HepG2 (cell line): ENCODE data around the gene RBM27. TPM values are rescaled to one million over a fixed set of nuclear protein-coding genes. Genes with fewer than 3 reads are reported as not detected.
A peak's percentile ranks its signal among the peaks of the same experiment; 100 is the strongest.

Experiments used
- ARID5B ChIP-seq: IDR thresholded peaks from 2 replicates; pipeline ENCODE4 v1.4.0; 2020; ENCODE audit warnings: mild to moderate bottlenecking, missing genetic modification reagents
- CEBPZ ChIP-seq: IDR thresholded peaks from 2 replicates; pipeline ENCODE4 v1.6.1; 2012; ENCODE audit warnings: low read length, improper control_type of control experiment
- FOXA1 ChIP-seq, 2 experiments: fragments of 450-650 bp in 1 of 2; sonication (generic) in 1 of 2; formaldehyde crosslinking in 1 of 2; IDR thresholded peaks; 2 replicates each; pipeline versions ENCODE4 v1.4.0 to v1.6.1; 2016 to 2020; ENCODE audit warnings: missing genetic modification reagents in 1 of 2
- ISL2 ChIP-seq: sonication (generic); formaldehyde crosslinking; IDR thresholded peaks from 2 replicates; pipeline ENCODE4 v1.5.0; 2020; ENCODE audit warnings: missing genetic modification reagents
- JUND ChIP-seq: sonication (generic); formaldehyde crosslinking; IDR thresholded peaks from 2 replicates; pipeline ENCODE4 v1.8.0; 2022; ENCODE audit warnings: mild to moderate bottlenecking, missing genetic modification reagents
- KLF15 ChIP-seq: sonication (generic); formaldehyde crosslinking; IDR thresholded peaks from 2 replicates; pipeline ENCODE4 v1.8.1; 2023; ENCODE audit warnings: borderline replicate concordance, mild to moderate bottlenecking, inconsistent platforms, missing genetic modification reagents, mixed read lengths
- MIXL1 ChIP-seq: IDR thresholded peaks from 2 replicates; pipeline ENCODE4 v1.6.1; 2016
- NFRKB ChIP-seq: fragments of 450-650 bp; IDR thresholded peaks from 2 replicates; pipeline ENCODE4 v1.6.1; 2017
- PRMT3 ChIP-seq: sonication (generic); formaldehyde crosslinking; IDR thresholded peaks from 2 replicates; pipeline ENCODE4 v1.8.1; 2022; ENCODE audit warnings: low read depth, mild to moderate bottlenecking, moderate library complexity, missing genetic modification reagents, borderline replicate concordance
- SOX6 ChIP-seq, 2 experiments: fragments of 450-650 bp in 1 of 2; sonication (generic) in 1 of 2; formaldehyde crosslinking in 1 of 2; IDR thresholded peaks; 2 replicates each; pipeline versions ENCODE4 v1.4.0 to v1.6.1; 2017 to 2020; ENCODE audit warnings: antibody characterized with exemption in 1 of 2, mild to moderate bottlenecking in 1 of 2, missing genetic modification reagents in 1 of 2
- SP4 ChIP-seq: sonication (generic); formaldehyde crosslinking; IDR thresholded peaks from 2 replicates; pipeline ENCODE4 v1.8.1; 2023; ENCODE audit warnings: mild to moderate bottlenecking, missing genetic modification reagents
- TARDBP ChIP-seq: sonication (generic); formaldehyde crosslinking; IDR thresholded peaks from 2 replicates; pipeline ENCODE4 v1.8.0; 2022; ENCODE audit warnings: mild to moderate bottlenecking, missing genetic modification reagents
- ZFP90 ChIP-seq: sonication (generic); formaldehyde crosslinking; IDR thresholded peaks from 2 replicates; pipeline ENCODE4 v1.8.0; 2022; ENCODE audit warnings: missing genetic modification reagents, mild to moderate bottlenecking, inconsistent platforms, borderline replicate concordance
- ZNF143 ChIP-seq: sonication (generic); formaldehyde crosslinking; IDR thresholded peaks from 2 replicates; pipeline ENCODE4 v1.4.0; 2020; ENCODE audit warnings: missing genetic modification reagents
- ZNF232 ChIP-seq: sonication (generic); formaldehyde crosslinking; IDR thresholded peaks from 2 replicates; pipeline ENCODE4 v1.4.0; 2020; ENCODE audit warnings: missing genetic modification reagents, borderline replicate concordance
- ZNF276 ChIP-seq: sonication (generic); formaldehyde crosslinking; IDR thresholded peaks from 2 replicates; pipeline ENCODE4 v1.4.0; 2020; ENCODE audit warnings: mild to moderate bottlenecking, low read depth, missing genetic modification reagents
- ZSCAN25 ChIP-seq: sonication (generic); formaldehyde crosslinking; IDR thresholded peaks from 2 replicates; pipeline ENCODE4 v1.8.0; 2022; ENCODE audit warnings: mild to moderate bottlenecking, missing genetic modification reagents
- ZZZ3 ChIP-seq: sonication (generic); formaldehyde crosslinking; IDR thresholded peaks from 2 replicates; pipeline ENCODE4 v1.4.0; 2020; ENCODE audit warnings: missing genetic modification reagents, mild to moderate bottlenecking, borderline replicate concordance
- polyA plus RNA-seq, 8 experiments: library from polyadenylated mRNA; depleted of rRNA in 3 of 8; stranded (reverse) in 7 of 8; unstranded in 1 of 8; fragments of >200 nt; fragmentation: Illumina TruSeq in 4 of 8; extraction: Trizol in 4 of 8; gene quantifications; 2 replicates each; pipeline versions ENCODE4 v1.2.1 to v1.2.3, GENCODE V29; 2011 to 2016; ENCODE audit warnings: low read depth in 4 of 8, missing spikeins in 1 of 8, mixed read lengths in 1 of 8; ENCODE audit not compliant: insufficient read depth in 1 of 8
- total RNA-seq, 5 experiments: library from RNA; depleted of rRNA; stranded (reverse); fragments of >200 nt; fragmentation: Illumina TruSeq; extraction: Trizol; gene quantifications; 2 replicates each; pipeline ENCODE4 v1.2.3, GENCODE V29; 2016; ENCODE audit warnings: low read depth in 1 of 5

Gene RBM27
- total and polyA plus RNA-seq, 2 of the 13 experiments (the other 11 are each of a cell fraction or from before 2014, with no cell fraction given) = 12.9 to 23.4 TPM

GRCh38 chr5:146213210-146213826, 9.9 kb downstream of the RBM27 start (continued):
- TF ChIP-seq CEBPZ (no peak), ZZZ3 (no peak), ARID5B (peak; percentile 68), ZSCAN25 (CRISPR knock-in tag) (no peak), PRMT3 (CRISPR knock-in tag) (no peak), ZNF232 (CRISPR knock-in tag) (no peak), ZNF276 (CRISPR knock-in tag) (no peak), JUND (CRISPR knock-in tag) (no peak), ISL2 (CRISPR knock-in tag) (no peak), KLF15 (CRISPR knock-in tag) (no peak), FOXA1 (IDR thresholded peaks at IDR 0.05) (no peak), FOXA1 (CRISPR knock-in tag; IDR thresholded peaks at IDR 0.05) (no peak), SP4 (CRISPR knock-in tag) (no peak), TARDBP (CRISPR knock-in tag) (no peak), ZFP90 (CRISPR knock-in tag) (no peak), ZNF143 (CRISPR knock-in tag) (no peak), NFRKB (no peak), MIXL1 (0 out of 2 replicates have a peak, but pooled peaks have one; percentile 36), SOX6 (IDR thresholded peaks at IDR 0.05) (no peak), SOX6 (CRISPR knock-in tag; IDR thresholded peaks at IDR 0.05) (no peak)
